ENCODE measurements around the gene REC114.
"Not testable (repeated sequence)": the region's sequence is repeated elsewhere in the genome, so short reads cannot be mapped to it uniquely, and the experiment has no call there.

REC114 gene

DNA sequence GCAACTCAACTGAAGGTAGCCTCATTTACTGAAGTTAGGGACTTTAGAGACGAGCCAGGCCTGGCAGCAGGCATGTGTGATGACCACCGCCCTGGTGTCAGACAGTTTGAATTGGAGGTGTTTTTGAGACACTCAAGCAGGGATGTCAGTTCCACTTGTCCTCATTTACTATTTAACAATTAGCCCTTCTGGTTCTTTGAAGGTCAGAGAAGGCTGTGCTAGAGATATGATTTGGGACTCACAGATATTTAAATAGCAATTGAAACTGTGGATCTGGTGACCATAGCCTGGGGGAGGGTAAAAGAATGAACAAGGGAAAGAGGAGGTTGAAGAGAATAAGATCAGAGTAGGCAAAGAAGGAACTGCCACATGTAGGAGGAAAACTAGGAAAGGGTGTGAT lies 74.6 kb downstream of the REC114 start:
- in situ Hi-C loops (cut with HindIII; ENCODE audit: low pct_ligation_motif_present, low pct_unique_long_range_greater_than_20kb, low sequenced_read_pairs), result no loop called here

DNA sequence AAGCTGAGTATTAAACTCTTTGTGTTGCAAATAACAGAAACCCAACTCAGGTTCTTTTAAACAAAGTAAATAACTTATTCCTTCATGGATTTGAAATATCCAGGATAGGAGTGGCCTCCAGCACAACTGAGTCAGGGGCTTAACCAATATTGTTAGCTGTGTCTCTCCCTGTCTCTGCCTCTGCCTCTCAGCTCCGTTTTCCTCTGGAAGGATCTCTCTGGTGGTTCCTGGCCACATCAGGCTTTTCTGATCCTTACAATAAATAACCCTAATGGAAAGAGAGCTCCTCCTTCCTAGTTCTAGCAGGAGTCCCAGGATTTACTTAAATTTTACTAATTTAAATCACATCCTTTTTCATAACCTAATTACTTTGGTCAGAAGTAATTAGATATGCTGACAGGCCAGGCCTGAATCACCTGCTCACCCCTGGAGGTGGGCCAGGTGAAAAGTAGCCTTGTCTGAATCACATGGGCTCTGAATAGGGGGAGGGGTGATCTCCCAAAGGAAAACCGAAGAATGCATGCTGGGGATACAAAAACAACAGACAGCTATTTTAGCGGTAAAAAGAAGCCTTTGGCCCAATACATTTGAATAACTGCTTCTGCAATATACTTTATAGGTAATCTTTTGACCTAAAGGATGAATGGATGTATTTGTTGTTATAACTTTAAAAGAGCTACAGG lies 75.4 kb downstream of the REC114 start:
- DNase-seq, result no peak
- in situ Hi-C loops (cut with HindIII; ENCODE audit: low pct_ligation_motif_present, low pct_unique_long_range_greater_than_20kb, low sequenced_read_pairs), result no loop called here

More for the DNA sequence above, 74.6 kb downstream of the REC114 start:
- no peak for DNase-seq

DNA sequence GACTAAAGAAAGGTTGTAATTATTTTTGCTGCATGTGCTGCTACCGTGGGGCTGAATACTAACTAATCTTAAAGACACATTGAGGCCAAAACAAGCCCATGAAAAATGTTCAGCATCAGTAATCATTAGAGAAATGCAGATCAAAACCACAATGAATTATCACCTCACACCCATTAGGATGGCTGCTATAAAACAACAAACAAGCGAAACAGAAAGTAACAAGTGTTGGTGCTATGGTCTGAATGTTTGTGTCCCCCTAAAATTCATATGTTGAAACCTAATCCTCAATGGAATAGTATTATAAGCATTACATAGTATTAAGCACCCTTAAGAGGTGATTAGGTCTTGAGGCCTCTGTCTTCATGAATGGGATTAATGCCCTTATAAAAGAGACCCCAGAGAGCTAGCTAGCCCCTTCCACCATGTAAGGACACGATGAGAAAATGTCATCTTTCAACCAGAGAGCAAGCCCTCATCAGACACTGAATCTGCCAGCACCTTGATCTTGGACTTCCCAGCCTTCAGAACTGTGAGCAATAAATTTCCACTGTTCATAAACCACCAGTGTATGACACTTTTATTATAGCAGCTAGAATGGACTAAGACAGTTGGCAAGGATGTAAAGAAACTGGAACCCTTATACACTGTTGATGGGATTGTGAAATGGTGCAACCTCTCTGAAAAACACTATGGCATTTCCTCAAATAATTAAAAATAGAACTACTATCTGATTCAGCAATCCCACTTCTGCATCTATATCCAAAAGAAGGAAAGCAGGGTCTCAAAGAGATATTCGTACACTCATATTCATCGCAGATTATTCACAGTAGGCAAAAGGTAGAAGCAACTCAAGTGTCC lies 76.1 kb downstream of the REC114 start:
- DNase-seq, result no peak
- in situ Hi-C loops (cut with HindIII; ENCODE audit: low pct_ligation_motif_present, low pct_unique_long_range_greater_than_20kb, low sequenced_read_pairs), result no loop called here

DNA sequence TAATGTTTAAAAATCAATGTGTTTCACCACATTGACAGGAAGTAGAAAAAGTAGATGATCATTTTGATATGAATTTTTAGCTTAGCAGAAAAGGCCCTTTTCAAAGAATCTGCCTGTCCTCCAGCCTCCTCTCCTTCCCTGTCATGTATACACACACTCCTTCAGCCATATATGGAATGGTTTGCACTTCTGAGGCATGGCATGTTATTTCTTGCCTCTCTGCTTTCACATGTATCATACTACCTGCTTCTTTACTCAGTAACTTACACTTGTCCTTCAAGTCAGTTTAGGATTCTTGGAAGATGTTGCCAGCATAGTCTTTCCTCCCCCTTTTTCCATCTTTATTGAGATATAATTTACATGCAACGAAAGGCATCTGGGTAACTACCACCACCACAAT lies 79.0 kb downstream of the REC114 start:
- in situ Hi-C loops (cut with HindIII; ENCODE audit: low pct_ligation_motif_present, low pct_unique_long_range_greater_than_20kb, low sequenced_read_pairs), result no loop called here
- no peak for DNase-seq

DNA sequence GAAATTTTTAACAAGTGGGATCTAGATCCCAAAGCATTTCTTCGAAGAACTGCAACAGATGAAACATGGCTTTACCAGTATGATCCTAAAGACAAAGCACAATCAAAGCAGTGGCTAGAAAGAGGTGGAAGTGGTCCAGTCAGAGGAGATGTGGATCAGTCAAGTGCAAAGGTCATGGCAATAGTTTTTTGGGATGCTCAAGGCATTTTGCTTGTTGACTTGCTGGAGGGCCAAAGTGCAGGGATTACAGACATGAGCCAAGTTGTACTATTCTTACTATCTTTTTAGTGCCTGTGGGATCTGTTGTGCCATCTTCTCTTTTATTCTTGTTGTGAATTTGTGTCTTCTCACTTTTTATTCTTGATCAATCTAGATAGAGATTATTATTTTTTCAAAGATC lies 82.0 kb downstream of the REC114 start:
- in situ Hi-C loops (cut with HindIII; ENCODE audit: low pct_ligation_motif_present, low pct_unique_long_range_greater_than_20kb, low sequenced_read_pairs), result no loop called here
- DNase-seq, result no peak

DNA sequence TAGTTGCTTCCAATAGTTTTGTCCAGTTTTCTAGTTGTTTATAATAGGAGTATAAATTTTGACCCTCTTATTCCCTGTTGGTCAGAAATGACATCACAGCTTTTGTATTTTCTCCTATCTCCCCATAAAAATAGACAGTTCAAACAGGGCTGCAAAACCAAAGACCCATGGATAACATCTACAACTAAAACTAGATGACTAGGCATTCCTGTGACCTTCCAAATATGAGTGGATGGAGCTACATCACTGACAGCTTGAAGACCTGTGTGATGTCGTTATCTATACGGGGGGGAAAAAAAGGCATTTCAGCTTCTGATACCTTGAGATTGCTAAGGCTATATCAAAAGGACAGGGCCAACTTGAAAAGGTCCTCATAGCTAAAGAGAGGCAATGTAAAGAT lies 84.6 kb downstream of the REC114 start:
- in situ Hi-C loops (cut with HindIII; ENCODE audit: low pct_ligation_motif_present, low pct_unique_long_range_greater_than_20kb, low sequenced_read_pairs), result no loop called here
- DNase-seq, result no peak

DNA sequence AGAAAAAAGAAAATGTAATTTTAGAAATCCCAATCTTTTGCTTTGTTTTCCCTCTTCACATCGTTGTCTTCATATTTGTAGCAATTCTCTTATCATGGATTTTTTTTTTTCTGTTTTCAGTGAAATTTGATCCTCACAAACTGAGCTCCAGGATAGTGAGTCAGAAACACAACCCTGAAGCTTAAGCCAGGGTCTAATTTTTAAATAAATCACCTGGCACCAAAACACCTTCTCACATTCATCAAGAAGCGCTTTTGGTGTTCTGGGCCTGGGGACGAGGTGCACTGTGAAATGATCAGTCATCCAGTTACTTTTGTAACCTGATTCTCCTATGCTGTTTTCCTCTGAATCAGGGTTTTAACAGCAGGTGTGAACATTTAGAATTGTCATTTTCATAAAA lies 87.7 kb downstream of the REC114 start:
- in situ Hi-C loops (cut with HindIII; ENCODE audit: low pct_ligation_motif_present, low pct_unique_long_range_greater_than_20kb, low sequenced_read_pairs), result no loop called here
- DNase-seq, result no peak

DNA sequence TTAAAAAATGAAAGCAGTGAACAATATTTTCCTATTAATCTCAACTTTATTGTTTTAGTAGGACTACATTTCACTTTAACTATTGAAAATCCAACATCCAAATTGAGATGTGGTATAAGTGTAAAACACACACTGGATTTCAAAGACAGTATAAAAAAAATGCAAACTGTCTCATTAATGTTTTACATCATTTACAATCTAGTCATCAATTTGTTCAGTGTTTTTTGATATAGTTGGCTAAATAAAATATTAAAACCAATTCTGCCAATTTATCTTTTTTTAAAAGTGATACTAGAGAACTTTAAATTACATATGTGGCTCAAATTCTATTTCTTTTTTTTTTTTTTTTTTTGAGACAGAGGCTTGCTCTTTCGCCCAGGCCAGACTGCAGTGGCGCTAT lies 95.2 kb downstream of the REC114 start:
- DNase-seq, result no peak

DNA sequence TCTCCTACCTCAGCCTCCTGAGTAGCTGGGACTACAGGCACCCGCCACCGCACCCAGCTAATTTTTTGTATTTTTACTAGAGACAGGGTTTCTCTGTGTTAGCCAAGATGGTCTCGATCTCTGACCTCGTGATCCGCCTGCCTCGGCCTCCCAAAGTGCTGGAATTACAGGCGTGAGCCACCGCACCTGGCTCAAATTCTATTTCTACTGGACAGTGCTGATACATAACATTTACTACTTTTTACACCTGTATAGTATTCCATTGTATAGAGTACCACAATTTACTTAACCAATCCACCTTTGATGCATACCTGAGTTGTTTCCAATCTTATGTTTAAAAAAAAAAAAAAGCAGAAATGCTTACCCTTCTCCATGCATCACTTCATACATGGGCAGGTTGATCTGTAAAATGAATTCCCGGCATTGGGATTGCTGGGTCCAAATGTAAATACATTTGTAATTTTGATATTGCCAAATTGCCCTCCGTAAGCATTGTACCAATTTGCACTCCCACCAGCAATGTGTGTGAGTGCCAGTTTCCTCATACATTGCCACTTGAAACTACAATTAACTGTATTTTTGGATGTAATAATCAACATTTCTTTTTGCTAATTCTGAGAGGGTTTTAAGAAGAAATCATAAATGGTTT lies 95.7 kb downstream of the REC114 start:
- no peak for DNase-seq
- in situ Hi-C loops (cut with HindIII; ENCODE audit: low pct_ligation_motif_present, low pct_unique_long_range_greater_than_20kb, low sequenced_read_pairs), result no loop called here

More for the DNA sequence above, 95.2 kb downstream of the REC114 start:
- in situ Hi-C loops (cut with HindIII; ENCODE audit: low pct_ligation_motif_present, low pct_unique_long_range_greater_than_20kb, low sequenced_read_pairs), result no loop called here

DNA sequence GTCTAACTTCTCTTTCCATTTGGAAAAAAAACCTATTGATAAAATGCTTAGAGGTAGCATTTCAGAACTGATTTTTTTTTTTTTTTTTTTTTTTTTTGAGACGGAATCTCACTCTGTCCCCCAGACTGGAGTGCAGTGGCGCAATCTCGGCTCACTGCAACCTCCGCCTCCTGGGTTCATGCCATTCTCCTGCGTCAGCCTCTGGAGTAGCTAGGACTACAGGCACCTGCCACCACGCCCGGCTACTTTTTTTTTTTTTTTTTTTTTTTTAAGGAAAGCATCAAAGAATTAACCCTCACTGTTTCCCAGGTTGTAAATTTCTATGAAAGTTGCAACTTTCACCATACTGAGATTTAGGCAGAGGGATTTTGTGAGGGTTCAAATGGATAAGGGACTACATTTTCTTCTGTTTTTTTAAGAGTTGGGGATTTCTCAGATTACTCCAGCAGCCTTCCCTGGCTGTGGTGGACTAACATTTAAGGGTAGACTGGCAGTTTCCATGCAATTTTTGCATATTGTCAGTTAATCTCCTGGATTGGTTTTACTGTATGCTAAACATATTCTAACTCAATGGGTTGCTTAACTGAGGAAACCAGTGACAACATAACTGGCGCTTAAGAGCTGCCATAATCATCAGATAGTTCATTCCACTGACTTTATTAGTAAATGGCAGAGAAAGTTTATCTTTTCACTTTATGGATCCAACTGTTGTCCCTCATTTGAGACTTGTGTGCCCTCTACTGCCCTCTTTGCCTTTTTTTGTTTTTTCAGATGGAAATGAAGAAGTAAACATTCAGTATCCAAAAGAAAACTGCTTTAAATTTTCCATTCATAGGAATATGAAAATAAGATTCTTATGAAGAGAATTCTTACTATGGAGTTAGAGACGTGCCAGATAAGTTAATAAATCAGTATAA lies 96.5 kb downstream of the REC114 start:
- peak; percentile 4 for DNase-seq
- in situ Hi-C loops (cut with HindIII; ENCODE audit: low pct_ligation_motif_present, low pct_unique_long_range_greater_than_20kb, low sequenced_read_pairs), result no loop called here

DNA sequence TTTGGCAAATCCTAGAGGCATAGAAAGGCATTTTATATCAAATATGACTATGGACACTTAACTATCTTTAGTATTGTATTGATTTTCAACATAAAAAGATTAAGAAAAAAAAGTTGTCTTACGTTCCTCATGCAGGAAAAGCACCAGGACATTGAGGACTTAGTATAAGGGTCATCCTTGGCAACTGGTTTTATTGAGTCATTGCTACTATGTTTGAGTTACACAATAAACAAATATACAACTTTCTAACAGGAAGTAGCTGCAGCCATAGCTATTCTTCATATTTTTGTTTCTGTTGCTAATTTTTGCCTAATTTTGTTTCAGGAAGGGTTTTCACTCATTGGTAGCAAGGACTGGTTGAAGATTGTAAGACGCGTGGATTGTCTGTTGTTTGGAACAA lies 97.2 kb downstream of the REC114 start:
- in situ Hi-C loops (cut with HindIII; ENCODE audit: low pct_ligation_motif_present, low pct_unique_long_range_greater_than_20kb, low sequenced_read_pairs), result no loop called here
- no peak for DNase-seq

DNA sequence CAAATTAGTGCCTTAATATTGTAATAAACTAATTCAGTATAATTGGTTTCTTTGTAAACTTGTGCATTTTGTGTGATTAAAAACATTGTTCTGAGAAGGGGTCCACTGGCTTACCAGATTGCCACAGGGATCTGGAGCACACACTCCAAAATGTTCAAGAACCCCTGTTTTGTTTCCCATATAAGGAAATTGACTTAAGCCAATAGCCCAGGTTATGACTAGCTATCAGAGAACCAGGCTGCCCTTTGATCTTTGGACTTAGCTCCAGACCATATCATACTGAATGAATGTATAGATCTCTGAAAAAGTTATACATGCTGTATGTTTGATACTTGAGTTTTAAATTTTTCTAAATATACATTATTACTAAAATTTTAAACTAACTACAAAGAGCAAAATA lies 98.5 kb downstream of the REC114 start:
- in situ Hi-C loops (cut with HindIII; ENCODE audit: low pct_ligation_motif_present, low pct_unique_long_range_greater_than_20kb, low sequenced_read_pairs), result no loop called here
- DNase-seq, result no peak

DNA sequence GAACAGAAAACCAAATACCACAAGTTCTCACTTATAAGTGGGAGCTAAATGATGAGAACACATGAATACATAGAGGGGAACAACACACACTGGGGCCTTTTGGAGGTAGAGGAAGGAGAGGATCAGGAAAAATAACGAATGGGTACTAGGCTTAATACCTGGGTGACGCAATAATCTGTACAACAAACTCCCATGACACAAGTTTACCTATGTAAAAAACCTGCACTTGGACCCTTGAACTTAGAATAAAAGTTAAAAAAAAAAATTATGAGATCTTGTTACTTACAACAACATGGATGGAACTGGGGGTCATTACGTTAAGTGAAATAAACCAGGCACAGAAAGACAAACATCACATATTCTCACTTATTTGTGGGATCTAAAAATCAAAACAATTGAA lies 106.0 kb downstream of the REC114 start:
- DNase-seq; in situ Hi-C loops (cut with HindIII; ENCODE audit: low pct_ligation_motif_present, low pct_unique_long_range_greater_than_20kb, low sequenced_read_pairs): not testable (repeated sequence)

DNA sequence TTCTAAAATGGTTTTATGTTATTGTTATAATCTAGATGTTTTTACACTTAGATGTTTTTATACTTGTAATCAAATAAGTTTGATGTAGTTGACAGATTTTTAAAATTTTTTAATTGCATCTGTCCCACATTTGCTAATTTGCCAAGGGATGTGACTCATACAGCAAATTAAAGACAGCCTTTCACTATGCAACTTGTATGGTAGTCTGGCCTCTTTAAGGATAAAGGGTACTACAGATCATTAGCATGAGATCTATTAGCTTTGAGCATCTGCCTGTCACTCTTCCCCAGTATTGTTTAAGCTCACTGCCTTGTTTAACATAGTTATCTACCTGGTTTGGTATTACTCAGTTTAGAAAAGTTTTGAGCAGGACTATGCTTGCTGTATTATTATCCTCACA lies 107.2 kb downstream of the REC114 start:
- DNase-seq, result no peak
- in situ Hi-C loops (cut with HindIII; ENCODE audit: low pct_ligation_motif_present, low pct_unique_long_range_greater_than_20kb, low sequenced_read_pairs), result no loop called here

DNA sequence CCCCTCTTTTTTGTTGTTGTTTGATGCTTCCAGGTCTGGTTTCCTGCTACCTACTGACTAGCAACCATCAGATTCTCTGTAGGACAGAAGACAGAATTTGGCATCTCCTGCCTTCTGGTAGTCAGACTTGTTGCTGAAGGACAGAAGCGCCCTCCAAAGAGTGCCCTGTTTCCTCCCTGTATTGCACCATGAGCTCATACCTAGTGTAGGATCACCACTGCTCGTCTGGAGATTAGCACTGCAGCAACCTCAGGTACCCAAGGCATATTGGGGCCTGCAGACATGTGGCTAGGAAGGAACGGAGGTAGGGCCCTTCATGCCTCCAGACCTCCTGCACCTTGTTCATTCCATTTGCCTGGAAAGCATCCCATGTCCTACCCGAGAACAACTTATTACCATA lies 112.1 kb downstream of the REC114 start:
- in situ Hi-C loops (cut with HindIII; ENCODE audit: low pct_ligation_motif_present, low pct_unique_long_range_greater_than_20kb, low sequenced_read_pairs), result no loop called here
- no peak for DNase-seq

DNA sequence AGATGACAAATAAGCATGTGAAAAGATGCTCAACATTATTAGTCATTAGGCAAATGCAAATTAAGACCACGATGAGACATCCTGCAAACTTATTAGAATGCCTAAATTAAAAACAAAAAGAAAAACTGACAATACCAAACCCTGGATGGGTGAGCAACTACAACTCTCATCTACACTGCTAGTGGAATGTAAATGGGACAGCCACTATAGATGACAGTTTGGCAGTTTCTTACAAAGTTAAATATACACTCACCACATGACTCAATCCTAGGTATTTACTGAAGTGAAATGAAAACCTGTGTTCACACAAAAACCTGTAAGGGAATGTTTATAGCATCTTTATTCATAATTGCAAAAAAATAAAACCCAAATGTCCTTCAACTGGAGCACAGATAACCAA lies 115.6 kb downstream of the REC114 start:
- in situ Hi-C loops (cut with HindIII; ENCODE audit: low pct_ligation_motif_present, low pct_unique_long_range_greater_than_20kb, low sequenced_read_pairs), result no loop called here
- no peak for DNase-seq

DNA sequence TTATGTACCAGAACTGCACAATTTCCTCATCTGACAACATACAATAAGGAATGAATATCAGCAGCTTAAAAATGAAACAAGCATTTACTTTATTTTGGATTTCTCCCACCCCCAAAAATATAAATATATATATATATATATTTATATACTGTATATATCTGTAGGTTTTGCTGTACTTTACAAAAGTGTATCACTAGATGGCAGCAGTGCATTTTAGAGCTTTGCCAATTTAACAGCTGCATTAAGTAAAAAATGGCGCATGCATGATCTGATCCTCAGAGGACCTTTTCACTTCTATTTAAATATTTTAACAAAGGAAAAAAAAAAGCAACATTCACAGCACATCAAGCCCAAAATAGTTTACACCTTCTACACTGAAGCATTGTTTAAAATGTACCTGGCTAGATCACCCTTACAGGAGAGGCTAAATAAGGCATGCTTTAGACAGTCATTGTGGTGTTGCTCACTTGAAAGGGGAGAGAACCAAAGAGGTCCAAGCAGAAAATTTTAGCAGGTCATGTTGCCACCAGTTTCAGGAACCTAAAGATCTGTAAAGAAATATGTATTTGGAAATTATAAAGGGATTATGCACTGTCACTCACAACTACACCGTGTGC lies 117.6 kb downstream of the REC114 start:
- in situ Hi-C loops (cut with HindIII; ENCODE audit: low pct_ligation_motif_present, low pct_unique_long_range_greater_than_20kb, low sequenced_read_pairs), result no loop called here

DNA sequence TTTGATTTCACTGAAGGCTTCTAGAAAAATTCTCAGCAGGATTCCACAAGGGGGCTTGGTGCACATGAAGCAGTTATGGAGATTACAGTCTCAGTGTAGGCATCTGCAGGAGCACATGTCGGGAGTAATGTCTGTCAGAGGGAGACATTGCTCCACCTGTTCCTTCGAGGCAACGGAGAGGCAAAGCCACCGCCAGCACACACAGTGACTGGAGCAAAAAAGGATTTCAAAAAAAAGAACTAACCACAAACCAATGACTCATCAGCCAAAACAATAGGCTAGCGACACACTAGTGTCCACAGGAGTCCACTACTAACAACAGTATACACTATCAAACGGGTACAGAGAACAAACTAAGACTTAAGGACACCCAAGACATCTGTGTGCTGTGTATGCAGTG lies 121.3 kb downstream of the REC114 start:
- in situ Hi-C loops (cut with HindIII; ENCODE audit: low pct_ligation_motif_present, low pct_unique_long_range_greater_than_20kb, low sequenced_read_pairs), result no loop called here
- peak; percentile 30 for DNase-seq

More for the DNA sequence above, 117.6 kb downstream of the REC114 start:
- peak; percentile 57 for DNase-seq

Measured in ACHN (cell line).